GM23338 (cell line): ENCODE measurements around the gene OR13C3. TPM values are rescaled to one million over a fixed set of nuclear protein-coding genes. Genes with fewer than 3 reads are reported as not detected.

Experiments
- ATAC-seq: fragments of 200-7000 bp; cut with Tn5 transposase; 3 replicates; pipeline ENCODE4 v1.9.1; 2020
- DNase-seq: peaks from one replicate; pipeline ENCODE4 v3.0.0-alpha.2; 2015; ENCODE audit warnings: low spot score
- H2AFZ ChIP-seq: fragments of 200-600 bp; sonication (generic); 2 replicates; pipeline ENCODE4 v1.8.0; 2016; ENCODE audit warnings: antibody characterized with exemption, mild to moderate bottlenecking, moderate library complexity
- H3F3A ChIP-seq: fragments of 200-600 bp; sonication (generic); replicated peaks from 2 replicates; pipeline ENCODE4 v1.8.0; 2017; ENCODE audit warnings: antibody characterized with exemption, mixed run types, low read depth
- H3K27ac ChIP-seq: fragments of 200-600 bp; sonication (generic); 2 replicates; pipeline ENCODE4 v1.6.1; 2016; ENCODE audit warnings: low read depth
- H3K27me3 ChIP-seq: fragments of 200-600 bp; sonication (generic); 2 replicates; pipeline ENCODE4 v1.8.0; 2016; ENCODE audit warnings: mild to moderate bottlenecking, mixed run types, moderate library complexity; ENCODE audit not compliant: insufficient read depth
- H3K36me3 ChIP-seq: fragments of 200-600 bp; sonication (generic); 2 replicates; pipeline ENCODE4 v1.8.0; 2016; ENCODE audit warnings: mild to moderate bottlenecking; ENCODE audit not compliant: insufficient read depth
- H3K4me1 ChIP-seq: fragments of 200-600 bp; sonication (generic); 2 replicates; pipeline ENCODE4 v1.8.0; 2016; ENCODE audit warnings: mild to moderate bottlenecking, moderate library complexity; ENCODE audit not compliant: insufficient read depth
- H3K4me2 ChIP-seq: fragments of 200-600 bp; sonication (generic); 2 replicates; pipeline ENCODE4 v1.7.1; 2017; ENCODE audit warnings: mixed run types
- H3K4me3 ChIP-seq: fragments of 200-600 bp; sonication (generic); 2 replicates; pipeline ENCODE4 v1.6.1; 2016; ENCODE audit warnings: mixed run types
- H3K79me2 ChIP-seq: fragments of 200-600 bp; sonication (generic); replicated peaks from 2 replicates; pipeline ENCODE4 v1.8.0; 2017; ENCODE audit warnings: mild to moderate bottlenecking; ENCODE audit not compliant: insufficient read depth
- H3K9me2 ChIP-seq: fragments of 200-600 bp; sonication (generic); 2 replicates; pipeline ENCODE4 v1.8.0; 2017; ENCODE audit not compliant: insufficient read depth
- H4K20me1 ChIP-seq: fragments of 200-600 bp; sonication (generic); replicated peaks from 2 replicates; pipeline ENCODE4 v1.8.0; 2017; ENCODE audit warnings: mild to moderate bottlenecking; ENCODE audit not compliant: insufficient read depth
- H3K27ac Mint-ChIP-seq: 2 replicates; pipeline ENCODE4 v1.8.0; 2020; ENCODE audit warnings: inconsistent platforms, mild to moderate bottlenecking, moderate library complexity, mixed read lengths
- H3K27me3 Mint-ChIP-seq: 3 replicates; pipeline ENCODE4 v1.8.0; 2022; ENCODE audit warnings: low read depth, mild to moderate bottlenecking, moderate library complexity, mixed read lengths, inconsistent platforms; ENCODE audit not compliant: insufficient read depth, poor library complexity
- H3K36me3 Mint-ChIP-seq: 3 replicates; pipeline ENCODE4 v1.8.0; 2021; ENCODE audit warnings: low read depth, mild to moderate bottlenecking, inconsistent platforms, moderate library complexity, mixed read lengths
- H3K4me1 Mint-ChIP-seq: 3 replicates; pipeline ENCODE4 v1.8.0; 2020; ENCODE audit warnings: mild to moderate bottlenecking, inconsistent platforms, mixed read lengths
- H3K4me3 Mint-ChIP-seq: 3 replicates; pipeline ENCODE4 v1.8.0; 2021; ENCODE audit warnings: moderate library complexity, mild to moderate bottlenecking, inconsistent platforms, mixed read lengths
- H3K9me3 Mint-ChIP-seq: 3 replicates; pipeline ENCODE4 v1.8.0; 2020; ENCODE audit warnings: moderate library complexity, mild to moderate bottlenecking, inconsistent platforms, mixed read lengths
- JUNB ChIP-seq: IDR thresholded peaks from one replicate; pipeline ENCODE4 v1.6.1; 2016; ENCODE audit warnings: antibody characterized with exemption; ENCODE audit not compliant: unreplicated experiment
- POLR2AphosphoS5 ChIP-seq: IDR thresholded peaks from 2 replicates; pipeline ENCODE4 v1.6.1; 2016; ENCODE audit warnings: antibody characterized with exemption, low read depth
- ZNF114 ChIP-seq: fragments of 250-450 bp; sonication (Bioruptor Pico); IDR thresholded peaks from 2 replicates; pipeline ENCODE4 v1.5.0; 2020; ENCODE audit warnings: mild to moderate bottlenecking, moderate library complexity
- polyA plus RNA-seq: library from polyadenylated mRNA; unstranded; fragments of >200 nt; fragmentation: Nextera tagmentation; extraction: Ambion mirVana; gene quantifications from 2 replicates; pipeline ENCODE4 v1.2.1, GENCODE V29; 2016
- total RNA-seq: library from RNA; depleted of rRNA; stranded (reverse); fragments of >200 nt; shearing (Covaris generic); gene quantifications from 2 replicates; pipeline ENCODE4 v1.2.3, GENCODE V29; 2014
- TF ChIP-seq, protein P1 (sequence below): fragments of 250-450 bp; sonication (Bioruptor Pico); IDR thresholded peaks from 2 replicates; pipeline ENCODE4 v1.5.0; 2020; ENCODE audit warnings: mild to moderate bottlenecking, moderate library complexity
- TF ChIP-seq, protein P2 (sequence below), 2 experiments: fragments of 200-600 bp in 1 of 2; sonication (generic) in 1 of 2; conservative IDR thresholded peaks; 2 replicates each; pipeline versions ENCODE4 v1.5.1 to v1.6.1; 2016 to 2017; ENCODE audit warnings: antibody characterized with exemption in 2 of 2, low read depth in 2 of 2, mild to moderate bottlenecking in 2 of 2, moderate library complexity in 1 of 2

OR13C3 gene
- total and polyA plus RNA-seq, 2 experiments from 2014 or later, result not detected

DNA sequence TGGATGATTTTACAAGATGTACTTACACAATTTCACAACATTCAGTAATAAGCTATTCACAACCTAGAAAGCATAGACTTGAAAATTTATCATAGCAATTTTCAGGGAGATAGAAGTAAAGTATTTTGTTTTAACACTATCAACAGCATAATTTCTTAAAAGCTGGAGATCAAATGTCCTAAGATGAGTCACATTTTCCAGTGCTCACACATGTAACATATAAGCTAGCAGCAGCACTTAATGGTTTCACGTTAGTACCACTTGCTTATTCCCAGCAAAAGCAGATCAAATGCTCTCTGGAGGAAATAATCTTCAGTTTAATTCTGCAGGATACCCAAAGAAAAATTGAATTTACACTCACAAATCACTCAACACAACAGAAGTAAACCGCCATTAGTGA, 38.8 kb upstream of the OR13C3 start (continued):
- TF ChIP-seq, protein P1, sequence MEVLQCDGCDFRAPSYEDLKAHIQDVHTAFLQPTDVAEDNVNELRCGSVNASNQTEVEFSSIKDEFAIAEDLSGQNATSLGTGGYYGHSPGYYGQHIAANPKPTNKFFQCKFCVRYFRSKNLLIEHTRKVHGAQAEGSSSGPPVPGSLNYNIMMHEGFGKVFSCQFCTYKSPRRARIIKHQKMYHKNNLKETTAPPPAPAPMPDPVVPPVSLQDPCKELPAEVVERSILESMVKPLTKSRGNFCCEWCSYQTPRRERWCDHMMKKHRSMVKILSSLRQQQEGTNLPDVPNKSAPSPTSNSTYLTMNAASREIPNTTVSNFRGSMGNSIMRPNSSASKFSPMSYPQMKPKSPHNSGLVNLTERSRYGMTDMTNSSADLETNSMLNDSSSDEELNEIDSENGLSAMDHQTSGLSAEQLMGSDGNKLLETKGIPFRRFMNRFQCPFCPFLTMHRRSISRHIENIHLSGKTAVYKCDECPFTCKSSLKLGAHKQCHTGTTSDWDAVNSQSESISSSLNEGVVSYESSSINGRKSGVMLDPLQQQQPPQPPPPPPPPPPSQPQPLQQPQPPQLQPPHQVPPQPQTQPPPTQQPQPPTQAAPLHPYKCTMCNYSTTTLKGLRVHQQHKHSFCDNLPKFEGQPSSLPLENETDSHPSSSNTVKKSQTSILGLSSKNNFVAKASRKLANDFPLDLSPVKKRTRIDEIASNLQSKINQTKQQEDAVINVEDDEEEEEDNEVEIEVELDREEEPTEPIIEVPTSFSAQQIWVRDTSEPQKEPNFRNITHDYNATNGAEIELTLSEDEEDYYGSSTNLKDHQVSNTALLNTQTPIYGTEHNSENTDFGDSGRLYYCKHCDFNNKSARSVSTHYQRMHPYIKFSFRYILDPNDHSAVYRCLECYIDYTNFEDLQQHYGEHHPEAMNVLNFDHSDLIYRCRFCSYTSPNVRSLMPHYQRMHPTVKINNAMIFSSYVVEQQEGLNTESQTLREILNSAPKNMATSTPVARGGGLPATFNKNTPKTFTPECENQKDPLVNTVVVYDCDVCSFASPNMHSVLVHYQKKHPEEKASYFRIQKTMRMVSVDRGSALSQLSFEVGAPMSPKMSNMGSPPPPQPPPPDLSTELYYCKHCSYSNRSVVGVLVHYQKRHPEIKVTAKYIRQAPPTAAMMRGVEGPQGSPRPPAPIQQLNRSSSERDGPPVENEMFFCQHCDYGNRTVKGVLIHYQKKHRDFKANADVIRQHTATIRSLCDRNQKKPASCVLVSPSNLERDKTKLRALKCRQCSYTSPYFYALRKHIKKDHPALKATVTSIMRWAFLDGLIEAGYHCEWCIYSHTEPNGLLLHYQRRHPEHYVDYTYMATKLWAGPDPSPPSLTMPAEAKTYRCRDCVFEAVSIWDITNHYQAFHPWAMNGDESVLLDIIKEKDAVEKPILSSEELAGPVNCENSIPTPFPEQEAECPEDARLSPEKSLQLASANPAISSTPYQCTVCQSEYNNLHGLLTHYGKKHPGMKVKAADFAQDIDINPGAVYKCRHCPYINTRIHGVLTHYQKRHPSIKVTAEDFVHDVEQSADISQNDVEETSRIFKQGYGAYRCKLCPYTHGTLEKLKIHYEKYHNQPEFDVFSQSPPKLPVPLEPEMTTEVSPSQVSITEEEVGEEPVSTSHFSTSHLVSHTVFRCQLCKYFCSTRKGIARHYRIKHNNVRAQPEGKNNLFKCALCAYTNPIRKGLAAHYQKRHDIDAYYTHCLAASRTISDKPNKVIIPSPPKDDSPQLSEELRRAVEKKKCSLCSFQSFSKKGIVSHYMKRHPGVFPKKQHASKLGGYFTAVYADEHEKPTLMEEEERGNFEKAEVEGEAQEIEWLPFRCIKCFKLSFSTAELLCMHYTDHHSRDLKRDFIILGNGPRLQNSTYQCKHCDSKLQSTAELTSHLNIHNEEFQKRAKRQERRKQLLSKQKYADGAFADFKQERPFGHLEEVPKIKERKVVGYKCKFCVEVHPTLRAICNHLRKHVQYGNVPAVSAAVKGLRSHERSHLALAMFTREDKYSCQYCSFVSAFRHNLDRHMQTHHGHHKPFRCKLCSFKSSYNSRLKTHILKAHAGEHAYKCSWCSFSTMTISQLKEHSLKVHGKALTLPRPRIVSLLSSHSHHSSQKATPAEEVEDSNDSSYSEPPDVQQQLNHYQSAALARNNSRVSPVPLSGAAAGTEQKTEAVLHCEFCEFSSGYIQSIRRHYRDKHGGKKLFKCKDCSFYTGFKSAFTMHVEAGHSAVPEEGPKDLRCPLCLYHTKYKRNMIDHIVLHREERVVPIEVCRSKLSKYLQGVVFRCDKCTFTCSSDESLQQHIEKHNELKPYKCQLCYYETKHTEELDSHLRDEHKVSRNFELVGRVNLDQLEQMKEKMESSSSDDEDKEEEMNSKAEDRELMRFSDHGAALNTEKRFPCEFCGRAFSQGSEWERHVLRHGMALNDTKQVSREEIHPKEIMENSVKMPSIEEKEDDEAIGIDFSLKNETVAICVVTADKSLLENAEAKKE (CRISPR knock-in tag), result no peak
- TF ChIP-seq ZNF114 (CRISPR knock-in tag), result no peak

DNA sequence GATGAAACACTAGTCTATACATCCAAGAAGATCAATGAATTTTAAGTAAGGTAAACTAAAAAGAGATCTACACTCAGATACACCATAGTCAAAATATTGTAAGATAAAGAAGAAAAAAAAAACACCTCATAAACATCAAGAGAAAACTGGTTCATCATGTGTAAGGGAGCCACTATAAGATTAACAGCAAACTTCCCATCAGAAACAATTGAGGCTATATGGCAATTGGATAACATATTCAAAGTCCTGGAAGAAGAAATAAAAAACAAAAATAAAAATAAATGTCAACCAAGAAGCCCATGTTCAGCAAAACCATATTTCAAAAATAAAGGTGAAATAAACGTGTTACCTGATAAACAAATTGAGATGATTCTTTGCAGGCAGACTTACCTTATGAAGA, 36.0 kb upstream of the OR13C3 start:
- Mint-ChIP-seq H3K27ac (no peak overlapping the region), H3K27me3 (no peaks in the 10 kb centered on the region), H3K36me3 (no peaks in the 10 kb centered on the region), H3K4me3 (no peak overlapping the region), H3K4me1 (no peaks in the 10 kb centered on the region), H3K9me3 (peaks cover 8% of the 10 kb centered on the region; the same call in 2 of the 3 replicates)
- Histone ChIP-seq H3K79me2 (no peaks in the 10 kb centered on the region), H3K27ac (no peak overlapping the region), H3K27me3 (no peaks in the 10 kb centered on the region), H3K4me3 (no peak overlapping the region), H3K4me2 (no peak overlapping the region), H3F3A (no peaks in the 10 kb centered on the region), H3K36me3 (no peaks in the 10 kb centered on the region), H2AFZ (no peak overlapping the region), H4K20me1 (no peaks in the 10 kb centered on the region), H3K9me2 (0 out of 2 replicates have a peak, but pooled peaks cover 2% of the 10 kb centered on the region), H3K4me1 (no peaks in the 10 kb centered on the region)
- ATAC-seq (no peak), DNase-seq (no peak)
- TF ChIP-seq, protein P2, sequence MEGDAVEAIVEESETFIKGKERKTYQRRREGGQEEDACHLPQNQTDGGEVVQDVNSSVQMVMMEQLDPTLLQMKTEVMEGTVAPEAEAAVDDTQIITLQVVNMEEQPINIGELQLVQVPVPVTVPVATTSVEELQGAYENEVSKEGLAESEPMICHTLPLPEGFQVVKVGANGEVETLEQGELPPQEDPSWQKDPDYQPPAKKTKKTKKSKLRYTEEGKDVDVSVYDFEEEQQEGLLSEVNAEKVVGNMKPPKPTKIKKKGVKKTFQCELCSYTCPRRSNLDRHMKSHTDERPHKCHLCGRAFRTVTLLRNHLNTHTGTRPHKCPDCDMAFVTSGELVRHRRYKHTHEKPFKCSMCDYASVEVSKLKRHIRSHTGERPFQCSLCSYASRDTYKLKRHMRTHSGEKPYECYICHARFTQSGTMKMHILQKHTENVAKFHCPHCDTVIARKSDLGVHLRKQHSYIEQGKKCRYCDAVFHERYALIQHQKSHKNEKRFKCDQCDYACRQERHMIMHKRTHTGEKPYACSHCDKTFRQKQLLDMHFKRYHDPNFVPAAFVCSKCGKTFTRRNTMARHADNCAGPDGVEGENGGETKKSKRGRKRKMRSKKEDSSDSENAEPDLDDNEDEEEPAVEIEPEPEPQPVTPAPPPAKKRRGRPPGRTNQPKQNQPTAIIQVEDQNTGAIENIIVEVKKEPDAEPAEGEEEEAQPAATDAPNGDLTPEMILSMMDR (conservative IDR thresholded peaks at IDR 0.05; ENCODE audit: low read depth in 2 of 2), result no peak
- TF ChIP-seq POLR2AphosphoS5 (no peak), JUNB (no peak)
